Transverse colon (tissue), 3 donors: ENCODE results near the gene RPS6KA5.

Experiments
- CTCF ChIP-seq, 5 experiments: fragments of 200-600 bp in 3 of 5; fragments of 450-650 bp in 2 of 5; sonication (generic) in 3 of 5; IDR thresholded peaks; 1 replicate in 2 of 5; 2 replicates in 3 of 5; pipeline ENCODE4 v1.5.1; 2016 to 2017; ENCODE audit warnings: antibody characterized with exemption in 5 of 5, inconsistent platforms in 3 of 5, mild to moderate bottlenecking in 2 of 5, moderate library complexity in 1 of 5
- EP300 ChIP-seq: sonication (generic); formaldehyde crosslinking; IDR thresholded peaks from one replicate; pipeline ENCODE4 v1.6.1; 2017; ENCODE audit warnings: antibody characterized with exemption, low read depth

GRCh38 chr14:91094772-91095171 is 34.3 kb upstream of the RPS6KA5 start:
- no peak for TF ChIP-seq CTCF (IDR thresholded peaks at IDR 0.05)
- TF ChIP-seq EP300 = no peak
